Posterior cingulate gyrus (tissue), 11 donors: ENCODE measurements around the gene MYH15.

ENCODE experiments used
- DNase-seq, 10 donors: peaks; one replicate each; pipeline versions ENCODE4 v3.0.0 to v3.0.0-alpha.2; 2020 to 2021; ENCODE audit warnings: mixed read lengths in 3 of 10
- intact Hi-C: fragments of 100-400 bp; cut with DNase I; formaldehyde crosslinking; loops from one replicate; pipeline ENCODE4 v1.15.1; 2023

MYH15 gene

GRCh38 chr3:108475220-108475782, 35.1 kb downstream of the MYH15 start:
- intact Hi-C loops = loop anchor here (10.0 kb wide), 3 partner anchors 250 to 1240 kb away; partner anchors contain the start of gene IFT57
- DNase-seq = no peak

GRCh38 chr3:108474581-108474980, 35.8 kb downstream of the MYH15 start:
- no peak for DNase-seq
- intact Hi-C loops = loop anchor here (10.0 kb wide), 3 partner anchors 250 to 1240 kb away; partner anchors contain the start of gene IFT57

GRCh38 chr3:108473711-108474110, 36.7 kb downstream of the MYH15 start:
- no peak for DNase-seq
- intact Hi-C loops = loop anchor here (10.0 kb wide), 3 partner anchors 249 to 1239 kb away; partner anchors contain the start of gene IFT57

GRCh38 chr3:108472001-108472591, 38.3 kb downstream of the MYH15 start:
- intact Hi-C loops = loop anchor here (10.0 kb wide), 3 partner anchors 247 to 1237 kb away; partner anchors contain the start of gene IFT57
- DNase-seq = peak in 1 of 10 donors; percentile 7

GRCh38 chr3:108471426-108471825, 39.0 kb downstream of the MYH15 start:
- intact Hi-C loops = loop anchor here (10.0 kb wide), 3 partner anchors 247 to 1237 kb away; partner anchors contain the start of gene IFT57
- DNase-seq = no peak

GRCh38 chr3:108469126-108469525, 41.3 kb downstream of the MYH15 start:
- DNase-seq = no peak

GRCh38 chr3:108468577-108468976, 41.8 kb downstream of the MYH15 start:
- intact Hi-C loops = no loop called here
- DNase-seq = no peak

More at GRCh38 chr3:108469126-108469525, 41.3 kb downstream of the MYH15 start:
- intact Hi-C loops = no loop called here

- intact Hi-C loops = no loop called here
- DNase-seq = no peak
These were observed 47.5 kb downstream of the MYH15 start for GRCh38 chr3:108462899-108463298.

- intact Hi-C loops = no loop called here
- no peak for DNase-seq
These were observed 48.7 kb downstream of the MYH15 start for GRCh38 chr3:108461661-108462111.

GRCh38 chr3:108459225-108459624, 51.2 kb downstream of the MYH15 start:
- intact Hi-C loops = no loop called here
- no peak for DNase-seq

GRCh38 chr3:108455212-108455705, 55.1 kb downstream of the MYH15 start:
- no peak for DNase-seq
- intact Hi-C loops = no loop called here

GRCh38 chr3:108453565-108453964, 56.8 kb downstream of the MYH15 start:
- intact Hi-C loops = no loop called here
- DNase-seq = no peak

- intact Hi-C loops = no loop called here
- DNase-seq = no peak
These were observed 60.0 kb downstream of the MYH15 start for GRCh38 chr3:108450444-108450843.

- intact Hi-C loops = no loop called here
- DNase-seq = no peak
These were observed 61.8 kb downstream of the MYH15 start for GRCh38 chr3:108448593-108448992.

- intact Hi-C loops = no loop called here
- DNase-seq = no peak
These were observed 63.1 kb downstream of the MYH15 start for GRCh38 chr3:108447096-108447847.

- intact Hi-C loops = no loop called here
- DNase-seq = no peak
These were observed 68.1 kb downstream of the MYH15 start for GRCh38 chr3:108442281-108442680.

- DNase-seq = no peak
These were observed 68.9 kb downstream of the MYH15 start for GRCh38 chr3:108441518-108441917.

GRCh38 chr3:108441071-108441507, 69.3 kb downstream of the MYH15 start:
- no peak for DNase-seq
- intact Hi-C loops = no loop called here

More at GRCh38 chr3:108441518-108441917, 68.9 kb downstream of the MYH15 start:
- intact Hi-C loops = no loop called here

GRCh38 chr3:108438542-108438941, 71.9 kb downstream of the MYH15 start:
- DNase-seq = no peak
- intact Hi-C loops = no loop called here

- intact Hi-C loops = no loop called here
- DNase-seq = no peak
These were observed 73.0 kb downstream of the MYH15 start for GRCh38 chr3:108437439-108437838.

- no peak for DNase-seq
- intact Hi-C loops = no loop called here
These were observed 76.5 kb downstream of the MYH15 start for GRCh38 chr3:108433928-108434327.
